Measurements from ENCODE around the gene SEL1L3. TPM values are rescaled to one million over a fixed set of nuclear protein-coding genes. Genes with fewer than 3 reads are reported as not detected.

The SEL1L3 gene
- total RNA-seq, 1 donor from 2014 or later: 24.9 TPM

DNA sequence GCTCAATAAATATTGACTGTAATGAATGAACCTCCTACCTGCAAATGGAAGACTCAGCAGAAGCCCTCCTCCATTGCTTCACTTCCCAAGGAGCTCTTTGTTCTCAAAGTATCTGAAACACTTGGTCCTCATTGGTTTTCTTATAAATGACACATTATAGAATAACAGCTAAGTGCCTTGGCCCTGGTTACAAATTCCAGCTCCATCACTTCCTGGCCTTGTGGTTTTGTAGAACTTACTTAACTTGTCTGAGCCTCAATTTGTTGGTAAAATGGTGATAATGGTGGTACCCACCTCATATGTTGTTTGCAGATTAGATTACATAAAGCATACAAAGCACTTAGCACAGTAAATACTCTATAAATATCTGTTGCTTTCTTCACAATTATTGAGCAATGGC, 26.0 kb upstream of the SEL1L3 start:
- Histone ChIP-seq H3K27me3 (ENCODE audit: insufficient read depth, low read length) (no peaks in the 10 kb centered on the region), H3K36me3 (ENCODE audit: insufficient read depth, low read length) (no peaks in the 10 kb centered on the region), H3K27ac (ENCODE audit: low read depth, low read length) (no peak overlapping the region), H4K20me1 (ENCODE audit: insufficient read depth, low read length) (no peaks in the 10 kb centered on the region), H3K4me2 (ENCODE audit: low read length) (no peak overlapping the region), H2AFZ (ENCODE audit: low read depth, low read length) (no peak overlapping the region), H3K9ac (ENCODE audit: low read length) (no peak overlapping the region), H3K79me2 (ENCODE audit: insufficient read depth, low read length) (no peaks in the 10 kb centered on the region), H3K4me3 (ENCODE audit: insufficient read depth, low read depth, low read length) (no peak overlapping the region), H3K4me1 (ENCODE audit: insufficient read depth, low read length) (peaks cover 15% of the 10 kb centered on the region), H3K9me3 (ENCODE audit: insufficient read depth, low read depth, low read length) (no peaks in the 10 kb centered on the region)
- TF ChIP-seq EZH2 (IDR thresholded peaks at IDR 0.05; ENCODE audit: insufficient read depth, low read length): no peak
- Mint-ChIP-seq H3K9me3 (ENCODE audit: unreplicated experiment) (no peaks in the 10 kb centered on the region), H3K4me1 (ENCODE audit: low read depth, unreplicated experiment) (peaks cover 9% of the 10 kb centered on the region), H3K27ac (ENCODE audit: unreplicated experiment) (no peak overlapping the region), H3K27me3 (ENCODE audit: low read depth, unreplicated experiment) (peaks cover 3% of the 10 kb centered on the region), H3K36me3 (ENCODE audit: low read depth, unreplicated experiment) (no peaks in the 10 kb centered on the region), H3K4me3 (ENCODE audit: unreplicated experiment) (no peak overlapping the region)
- FAIRE-seq (no peak), DNase-seq (ENCODE audit: low read depth) (peak; percentile 73)

- Histone ChIP-seq H3K9ac (ENCODE audit: low read length) (no peak overlapping the region), H3K27ac (ENCODE audit: low read depth, low read length) (peak overlapping the region; percentile 43), H3K79me2 (ENCODE audit: insufficient read depth, low read length) (no peaks in the 10 kb centered on the region), H3K36me3 (ENCODE audit: insufficient read depth, low read length) (no peaks in the 10 kb centered on the region), H2AFZ (ENCODE audit: low read depth, low read length) (peak overlapping the region; percentile 6), H3K4me1 (ENCODE audit: insufficient read depth, low read length) (peaks cover 17% of the 10 kb centered on the region), H3K4me3 (ENCODE audit: insufficient read depth, low read depth, low read length) (no peak overlapping the region), H4K20me1 (ENCODE audit: insufficient read depth, low read length) (no peaks in the 10 kb centered on the region), H3K9me3 (ENCODE audit: insufficient read depth, low read depth, low read length) (no peaks in the 10 kb centered on the region), H3K4me2 (ENCODE audit: low read length) (peak overlapping the region; percentile 64), H3K27me3 (ENCODE audit: insufficient read depth, low read length) (no peaks in the 10 kb centered on the region)
- Mint-ChIP-seq H3K4me3 (ENCODE audit: unreplicated experiment) (no peak overlapping the region), H3K9me3 (ENCODE audit: unreplicated experiment) (no peaks in the 10 kb centered on the region), H3K4me1 (ENCODE audit: low read depth, unreplicated experiment) (peaks cover 11% of the 10 kb centered on the region), H3K36me3 (ENCODE audit: low read depth, unreplicated experiment) (no peaks in the 10 kb centered on the region), H3K27ac (ENCODE audit: unreplicated experiment) (peak overlapping the region; percentile 51), H3K27me3 (ENCODE audit: low read depth, unreplicated experiment) (peaks cover 6% of the 10 kb centered on the region)
- DNase-seq (ENCODE audit: low read depth) (peak; percentile 80), FAIRE-seq (peak; percentile 58)
- TF ChIP-seq, protein P1, sequence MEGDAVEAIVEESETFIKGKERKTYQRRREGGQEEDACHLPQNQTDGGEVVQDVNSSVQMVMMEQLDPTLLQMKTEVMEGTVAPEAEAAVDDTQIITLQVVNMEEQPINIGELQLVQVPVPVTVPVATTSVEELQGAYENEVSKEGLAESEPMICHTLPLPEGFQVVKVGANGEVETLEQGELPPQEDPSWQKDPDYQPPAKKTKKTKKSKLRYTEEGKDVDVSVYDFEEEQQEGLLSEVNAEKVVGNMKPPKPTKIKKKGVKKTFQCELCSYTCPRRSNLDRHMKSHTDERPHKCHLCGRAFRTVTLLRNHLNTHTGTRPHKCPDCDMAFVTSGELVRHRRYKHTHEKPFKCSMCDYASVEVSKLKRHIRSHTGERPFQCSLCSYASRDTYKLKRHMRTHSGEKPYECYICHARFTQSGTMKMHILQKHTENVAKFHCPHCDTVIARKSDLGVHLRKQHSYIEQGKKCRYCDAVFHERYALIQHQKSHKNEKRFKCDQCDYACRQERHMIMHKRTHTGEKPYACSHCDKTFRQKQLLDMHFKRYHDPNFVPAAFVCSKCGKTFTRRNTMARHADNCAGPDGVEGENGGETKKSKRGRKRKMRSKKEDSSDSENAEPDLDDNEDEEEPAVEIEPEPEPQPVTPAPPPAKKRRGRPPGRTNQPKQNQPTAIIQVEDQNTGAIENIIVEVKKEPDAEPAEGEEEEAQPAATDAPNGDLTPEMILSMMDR (IDR thresholded peaks at IDR 0.05; ENCODE audit: insufficient read depth, low read depth, low read length): no peak
- TF ChIP-seq EZH2 (IDR thresholded peaks at IDR 0.05; ENCODE audit: insufficient read depth, low read length): no peak
Observed at GRCh38 chr4:25884031-25884782, 21.4 kb upstream of the SEL1L3 start.

GRCh38 chr4:25883565-25883964, 20.8 kb upstream of the SEL1L3 start:
- H3K9me3 Mint-ChIP-seq (ENCODE audit: unreplicated experiment): no peaks in the 10 kb centered on the region
- no peaks in the 10 kb centered on the region for H3K79me2 ChIP-seq (ENCODE audit: insufficient read depth, low read length)
- no peak for DNase-seq (ENCODE audit: low read depth)
- H3K9ac ChIP-seq (ENCODE audit: low read length): no peak overlapping the region
- H3K36me3 Mint-ChIP-seq (ENCODE audit: low read depth, unreplicated experiment): no peaks in the 10 kb centered on the region
- peak overlapping the region; percentile 64 for H3K4me2 ChIP-seq (ENCODE audit: low read length)
- H3K9me3 ChIP-seq (ENCODE audit: insufficient read depth, low read depth, low read length): no peaks in the 10 kb centered on the region
- H3K4me1 Mint-ChIP-seq (ENCODE audit: low read depth, unreplicated experiment): peaks cover 11% of the 10 kb centered on the region
- H3K4me3 Mint-ChIP-seq (ENCODE audit: unreplicated experiment): no peak overlapping the region
- H2AFZ ChIP-seq (ENCODE audit: low read depth, low read length): no peak overlapping the region
- peak overlapping the region; percentile 51 for H3K27ac Mint-ChIP-seq (ENCODE audit: unreplicated experiment)
- no peak overlapping the region for H3K4me3 ChIP-seq (ENCODE audit: insufficient read depth, low read depth, low read length)
- H3K36me3 ChIP-seq (ENCODE audit: insufficient read depth, low read length): no peaks in the 10 kb centered on the region
- no peak for TF ChIP-seq EZH2 (IDR thresholded peaks at IDR 0.05; ENCODE audit: insufficient read depth, low read length)
- TF ChIP-seq, protein P1 (IDR thresholded peaks at IDR 0.05; ENCODE audit: insufficient read depth, low read depth, low read length): no peak
- no peaks in the 10 kb centered on the region for H3K27me3 ChIP-seq (ENCODE audit: insufficient read depth, low read length)
- no peaks in the 10 kb centered on the region for H4K20me1 ChIP-seq (ENCODE audit: insufficient read depth, low read length)
- FAIRE-seq: no peak
- no peak overlapping the region for H3K27ac ChIP-seq (ENCODE audit: low read depth, low read length)
- H3K4me1 ChIP-seq (ENCODE audit: insufficient read depth, low read length): peaks cover 17% of the 10 kb centered on the region
- peaks cover 6% of the 10 kb centered on the region for H3K27me3 Mint-ChIP-seq (ENCODE audit: low read depth, unreplicated experiment)

Data from astrocyte (in vitro differentiated cells and primary cell).